Liver (tissue), 3 donors: Measurements from ENCODE around the gene DEXI.

Experiments used
- ATF3 ChIP-seq: IDR thresholded peaks from 2 replicates; pipeline ENCODE4 v1.6.1; 2016; ENCODE audit warnings: antibody characterized with exemption
- EGR1 ChIP-seq, 2 donors: IDR thresholded peaks; 2 replicates each; pipeline ENCODE4 v1.6.1; 2016 to 2018; ENCODE audit warnings: antibody characterized with exemption in 2 of 2, low read depth in 2 of 2
- MAX ChIP-seq: IDR thresholded peaks from 2 replicates; pipeline ENCODE4 v1.6.1; 2016; ENCODE audit warnings: antibody characterized with exemption
- NR2F2 ChIP-seq: IDR thresholded peaks from 2 replicates; pipeline ENCODE4 v1.6.1; 2016; ENCODE audit warnings: antibody characterized with exemption
- RAD21 ChIP-seq, 2 donors: IDR thresholded peaks; 2 replicates each; pipeline ENCODE4 v1.6.1; 2016; ENCODE audit warnings: antibody characterized with exemption in 2 of 2, mild to moderate bottlenecking in 2 of 2
- REST ChIP-seq: IDR thresholded peaks from 2 replicates; pipeline ENCODE4 v1.6.1; 2016; ENCODE audit warnings: antibody characterized with exemption, mild to moderate bottlenecking
- SP1 ChIP-seq: IDR thresholded peaks from 2 replicates; pipeline ENCODE4 v1.6.1; 2018; ENCODE audit warnings: antibody characterized with exemption, mild to moderate bottlenecking
- TAF1 ChIP-seq: conservative IDR thresholded peaks from 2 replicates; pipeline ENCODE4 v1.6.1; 2016; ENCODE audit warnings: antibody characterized with exemption, mild to moderate bottlenecking
- YY1 ChIP-seq: IDR thresholded peaks from 2 replicates; pipeline ENCODE4 v1.6.1; 2016; ENCODE audit warnings: antibody characterized with exemption, mild to moderate bottlenecking
- TF ChIP-seq, protein P1 (sequence below): fragments of 150-350 bp; IDR thresholded peaks from 2 replicates; pipeline ENCODE4 v1.5.1; 2017; ENCODE audit warnings: improper control_type of control experiment, low read depth, low read length; ENCODE audit not compliant: missing input control
- donor health status: healthy.
- donor health status: healthy.

DNA sequence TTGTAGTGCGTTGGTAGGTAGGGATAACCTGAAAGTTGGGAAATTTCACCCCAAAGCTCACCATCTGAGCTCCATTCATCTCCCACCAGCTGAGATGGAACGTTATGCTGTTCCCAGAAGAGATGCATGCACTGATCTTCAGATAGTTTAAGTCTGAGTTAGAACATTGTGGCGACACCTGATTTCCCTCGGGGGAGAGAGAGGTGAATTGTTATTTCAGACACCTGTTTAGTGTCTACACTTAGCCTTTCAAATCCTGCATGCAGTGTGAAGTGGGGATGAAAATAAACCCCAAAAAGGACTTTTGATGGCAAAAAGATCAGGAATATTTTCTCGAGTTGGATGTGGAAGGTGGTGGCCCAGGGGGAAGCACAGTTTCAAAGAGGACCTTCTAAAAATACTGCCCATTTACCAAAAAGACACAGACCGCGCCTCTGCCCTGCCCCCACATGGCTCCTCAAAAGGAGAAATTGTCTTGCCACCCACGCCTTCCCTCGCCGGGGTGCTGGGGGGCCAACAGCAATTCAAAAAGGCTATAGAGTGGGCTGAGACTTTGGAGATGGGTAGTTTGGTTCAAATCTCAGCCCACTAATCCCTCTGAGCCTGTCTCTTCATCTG is 53.8 kb downstream of the DEXI start:
- TF ChIP-seq, protein P1, sequence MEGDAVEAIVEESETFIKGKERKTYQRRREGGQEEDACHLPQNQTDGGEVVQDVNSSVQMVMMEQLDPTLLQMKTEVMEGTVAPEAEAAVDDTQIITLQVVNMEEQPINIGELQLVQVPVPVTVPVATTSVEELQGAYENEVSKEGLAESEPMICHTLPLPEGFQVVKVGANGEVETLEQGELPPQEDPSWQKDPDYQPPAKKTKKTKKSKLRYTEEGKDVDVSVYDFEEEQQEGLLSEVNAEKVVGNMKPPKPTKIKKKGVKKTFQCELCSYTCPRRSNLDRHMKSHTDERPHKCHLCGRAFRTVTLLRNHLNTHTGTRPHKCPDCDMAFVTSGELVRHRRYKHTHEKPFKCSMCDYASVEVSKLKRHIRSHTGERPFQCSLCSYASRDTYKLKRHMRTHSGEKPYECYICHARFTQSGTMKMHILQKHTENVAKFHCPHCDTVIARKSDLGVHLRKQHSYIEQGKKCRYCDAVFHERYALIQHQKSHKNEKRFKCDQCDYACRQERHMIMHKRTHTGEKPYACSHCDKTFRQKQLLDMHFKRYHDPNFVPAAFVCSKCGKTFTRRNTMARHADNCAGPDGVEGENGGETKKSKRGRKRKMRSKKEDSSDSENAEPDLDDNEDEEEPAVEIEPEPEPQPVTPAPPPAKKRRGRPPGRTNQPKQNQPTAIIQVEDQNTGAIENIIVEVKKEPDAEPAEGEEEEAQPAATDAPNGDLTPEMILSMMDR: no peak
- TF ChIP-seq EGR1 (IDR thresholded peaks at IDR 0.05; ENCODE audit: low read depth in 2 of 2) (no peak), SP1 (no peak), ATF3 (no peak), RAD21 (IDR thresholded peaks at IDR 0.05) (no peak), YY1 (no peak), REST (no peak), MAX (no peak), TAF1 (no peak), NR2F2 (no peak)
